ENCODE data around the gene LMF1.

- TF ChIP-seq SAFB2 (IDR thresholded peaks at IDR 0.05; ENCODE audit: borderline replicate concordance, low read depth, low read length, severe bottlenecking) (no peak), ZNF263 (CRISPR knock-in tag; IDR thresholded peaks at IDR 0.05; ENCODE audit: borderline replicate concordance) (no peak), MTA1 (IDR thresholded peaks at IDR 0.05; ENCODE audit: borderline replicate concordance) (no peak), CTCF (IDR thresholded peaks at IDR 0.05 in 2 of 3, conservative IDR thresholded peaks at IDR 0.05 in 1 of 3; ENCODE audit: insufficient read depth in 2 of 3, low read depth in 1 of 3, low read length in 3 of 3) (no peak), TRIM24 (IDR thresholded peaks at IDR 0.05) (no peak), ZNF696 (CRISPR knock-in tag; conservative IDR thresholded peaks at IDR 0.05) (no peak), MTA2 (IDR thresholded peaks at IDR 0.05; ENCODE audit: low read depth) (no peak), MAFG (tag; conservative IDR thresholded peaks at IDR 0.05) (no peak), TEAD2 (tag; IDR thresholded peaks at IDR 0.05) (no peak)
Observed at GRCh38 chr16:824601-825000, 146.2 kb downstream of the LMF1 start.

All from K562 (cell line).